ENCODE data around the gene CSTF3.

DNA sequence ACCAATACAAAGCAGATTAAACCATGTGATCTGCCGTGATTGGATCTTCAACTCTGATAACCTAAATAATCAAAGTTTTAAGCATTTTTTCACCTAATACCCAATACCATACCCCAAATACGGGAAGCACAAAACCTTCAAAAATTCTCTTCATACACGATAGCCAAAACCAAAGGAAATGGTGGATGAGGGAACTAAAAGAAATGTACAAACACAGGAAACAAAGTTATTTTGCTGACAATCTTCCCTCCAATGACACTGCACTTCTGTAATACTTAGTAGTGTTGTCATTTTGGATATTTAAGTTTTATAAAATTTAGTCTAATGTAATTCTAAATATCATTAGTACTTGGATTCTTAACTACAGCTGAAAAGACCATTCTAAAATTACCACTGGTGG lies 27.0 kb downstream of the CSTF3 start:
- TF ChIP-seq, protein P1, sequence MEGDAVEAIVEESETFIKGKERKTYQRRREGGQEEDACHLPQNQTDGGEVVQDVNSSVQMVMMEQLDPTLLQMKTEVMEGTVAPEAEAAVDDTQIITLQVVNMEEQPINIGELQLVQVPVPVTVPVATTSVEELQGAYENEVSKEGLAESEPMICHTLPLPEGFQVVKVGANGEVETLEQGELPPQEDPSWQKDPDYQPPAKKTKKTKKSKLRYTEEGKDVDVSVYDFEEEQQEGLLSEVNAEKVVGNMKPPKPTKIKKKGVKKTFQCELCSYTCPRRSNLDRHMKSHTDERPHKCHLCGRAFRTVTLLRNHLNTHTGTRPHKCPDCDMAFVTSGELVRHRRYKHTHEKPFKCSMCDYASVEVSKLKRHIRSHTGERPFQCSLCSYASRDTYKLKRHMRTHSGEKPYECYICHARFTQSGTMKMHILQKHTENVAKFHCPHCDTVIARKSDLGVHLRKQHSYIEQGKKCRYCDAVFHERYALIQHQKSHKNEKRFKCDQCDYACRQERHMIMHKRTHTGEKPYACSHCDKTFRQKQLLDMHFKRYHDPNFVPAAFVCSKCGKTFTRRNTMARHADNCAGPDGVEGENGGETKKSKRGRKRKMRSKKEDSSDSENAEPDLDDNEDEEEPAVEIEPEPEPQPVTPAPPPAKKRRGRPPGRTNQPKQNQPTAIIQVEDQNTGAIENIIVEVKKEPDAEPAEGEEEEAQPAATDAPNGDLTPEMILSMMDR (IDR thresholded peaks at IDR 0.05), result no peak
- no peak for TF ChIP-seq POLR2A (IDR thresholded peaks at IDR 0.05)

Data from body of pancreas (tissue), 4 donors.